ENCODE data around the gene AURKA.

- TF ChIP-seq CTCF (IDR thresholded peaks at IDR 0.05), result no peak
- no peak for TF ChIP-seq POLR2A (IDR thresholded peaks at IDR 0.05)
Observed at GRCh38 chr20:56348746-56349145, 43.3 kb downstream of the AURKA start.
